Measurements from ENCODE around the gene TTC38. TPM values are rescaled to one million over a fixed set of nuclear protein-coding genes. Genes with fewer than 3 reads are reported as not detected.

The TTC38 gene
- total RNA-seq, 1 experiment from 2014 or later: 31.5 TPM

DNA sequence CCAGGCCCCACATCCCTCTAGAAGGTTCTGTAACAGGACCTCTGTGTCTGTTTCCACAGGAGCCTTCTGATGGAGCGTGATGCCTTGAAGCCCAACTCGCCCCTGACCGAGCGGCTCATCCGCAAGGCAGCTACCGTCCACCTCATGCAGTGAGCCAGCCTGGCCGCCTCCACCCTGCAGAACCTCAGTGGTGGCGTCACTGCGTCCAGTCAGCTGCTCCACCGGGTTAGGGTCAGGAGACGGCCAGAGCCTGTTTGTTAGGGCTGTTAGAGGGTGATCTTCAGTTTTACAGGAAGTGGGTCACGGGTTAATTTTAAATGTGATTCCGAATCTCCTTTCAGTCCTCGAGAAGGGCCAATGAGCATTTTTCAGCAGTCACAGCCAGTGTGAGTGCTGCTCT lies 24.9 kb downstream of the TTC38 start:
- H3K23me2 ChIP-seq (ENCODE audit: insufficient read length, low read depth, low read length, poor library complexity, severe bottlenecking): peaks cover 9% of the 10 kb centered on the region
- H3K36me3 Mint-ChIP-seq (ENCODE audit: insufficient read depth in 1 of 3, low read depth in 3 of 3): peaks cover 2 to 20% (median 15%) of the 10 kb centered on the region in 3 experiments; a peak in 6 of 7 replicates
- no peak overlapping the region for H3K27ac ChIP-seq (ENCODE audit: insufficient read length, low read depth, low read length)
- no peaks in the 10 kb centered on the region for H3K9me3 Mint-ChIP-seq
- no peak overlapping the region for H3K4me2 ChIP-seq (ENCODE audit: insufficient read depth, insufficient read length, low read length)
- no peak overlapping the region for H3T11ph ChIP-seq (ENCODE audit: low read length)
- H4K91ac ChIP-seq (ENCODE audit: insufficient read length, low read depth, low read length): no peak overlapping the region
- H2BK5ac ChIP-seq (ENCODE audit: insufficient read length, low read length): no peak overlapping the region
- H3K27me3 ChIP-seq (ENCODE audit: insufficient read depth, low read length): no peaks in the 10 kb centered on the region
- no peak overlapping the region for H3K18ac ChIP-seq (ENCODE audit: insufficient read length, low read depth, low read length)
- no peak overlapping the region for H3K4ac ChIP-seq (ENCODE audit: low read depth, low read length)
- H3K56ac ChIP-seq (ENCODE audit: insufficient read length, low read depth, low read length): no peak overlapping the region
- no peak overlapping the region for H3K14ac ChIP-seq (ENCODE audit: insufficient read depth, low read length)
- no peaks in the 10 kb centered on the region for H3K79me1 ChIP-seq (ENCODE audit: insufficient read depth, low read depth, low read length, poor library complexity, severe bottlenecking)
- TF ChIP-seq, protein P1, sequence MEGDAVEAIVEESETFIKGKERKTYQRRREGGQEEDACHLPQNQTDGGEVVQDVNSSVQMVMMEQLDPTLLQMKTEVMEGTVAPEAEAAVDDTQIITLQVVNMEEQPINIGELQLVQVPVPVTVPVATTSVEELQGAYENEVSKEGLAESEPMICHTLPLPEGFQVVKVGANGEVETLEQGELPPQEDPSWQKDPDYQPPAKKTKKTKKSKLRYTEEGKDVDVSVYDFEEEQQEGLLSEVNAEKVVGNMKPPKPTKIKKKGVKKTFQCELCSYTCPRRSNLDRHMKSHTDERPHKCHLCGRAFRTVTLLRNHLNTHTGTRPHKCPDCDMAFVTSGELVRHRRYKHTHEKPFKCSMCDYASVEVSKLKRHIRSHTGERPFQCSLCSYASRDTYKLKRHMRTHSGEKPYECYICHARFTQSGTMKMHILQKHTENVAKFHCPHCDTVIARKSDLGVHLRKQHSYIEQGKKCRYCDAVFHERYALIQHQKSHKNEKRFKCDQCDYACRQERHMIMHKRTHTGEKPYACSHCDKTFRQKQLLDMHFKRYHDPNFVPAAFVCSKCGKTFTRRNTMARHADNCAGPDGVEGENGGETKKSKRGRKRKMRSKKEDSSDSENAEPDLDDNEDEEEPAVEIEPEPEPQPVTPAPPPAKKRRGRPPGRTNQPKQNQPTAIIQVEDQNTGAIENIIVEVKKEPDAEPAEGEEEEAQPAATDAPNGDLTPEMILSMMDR (conservative IDR thresholded peaks at IDR 0.05): no peak
- no peak overlapping the region for H4K8ac ChIP-seq (replicated peaks; ENCODE audit: insufficient read length, low read depth, low read length)
- H4K20me1 ChIP-seq (ENCODE audit: control insufficient read depth, insufficient read depth, insufficient read length): no peaks in the 10 kb centered on the region
- H3K4me3 Mint-ChIP-seq: no peak overlapping the region
- no peak overlapping the region for H2BK120ac ChIP-seq (ENCODE audit: low read depth, low read length, poor library complexity, severe bottlenecking)
- peaks cover 18 to 19% of the 10 kb centered on the region in 2 experiments for H3K4me1 Mint-ChIP-seq
- peak overlapping the region in 1 of 3 experiments; percentile 5; a peak in 1 of 7 replicates for H3K27ac Mint-ChIP-seq
- H2AFZ ChIP-seq (ENCODE audit: low read length): no peak overlapping the region
- no peak overlapping the region for H3K23ac ChIP-seq (ENCODE audit: insufficient read length, low read depth, low read length)
- no peak for DNase-seq
- H4K5ac ChIP-seq (ENCODE audit: insufficient read length, low read depth, low read length): no peak overlapping the region
- WGBS (ENCODE audit: extremely low coverage, insufficient read length, low lambda C conversion rate): no CpG with 5 or more reads among the region's 14 CpGs
- no peak overlapping the region for H2BK15ac ChIP-seq (ENCODE audit: low read depth, low read length)
- no peak overlapping the region for H3K9ac ChIP-seq (ENCODE audit: extremely low read depth, insufficient read length, low read length)
- H3K79me2 ChIP-seq (ENCODE audit: insufficient read depth, low read length): no peaks in the 10 kb centered on the region; the same call in 1 of the 2 replicates
- no peak overlapping the region for H2BK20ac ChIP-seq (ENCODE audit: low read depth, low read length, poor library complexity, severe bottlenecking)
- no peaks in the 10 kb centered on the region; the same call in 1 of the 2 replicates for H3K27me3 Mint-ChIP-seq (ENCODE audit: low read depth)
- H3K9me3 ChIP-seq (ENCODE audit: control insufficient read depth, low read depth, low read length): no peaks in the 10 kb centered on the region
- no peaks in the 10 kb centered on the region for H3K4me1 ChIP-seq (ENCODE audit: insufficient read depth, low read length)
- H2AK5ac ChIP-seq (ENCODE audit: insufficient read length, low read length): no peak overlapping the region
- H2BK12ac ChIP-seq (ENCODE audit: insufficient read length, low read depth, low read length): no peak overlapping the region

Data from H9 (cell line).